Renal pelvis (tissue), 4 donors: ENCODE results near the gene GUCY2F. TPM values are rescaled to one million over a fixed set of nuclear protein-coding genes. Genes with fewer than 3 reads are reported as not detected.

Source experiments
- DNase-seq: peaks from one replicate; pipeline ENCODE4 v3.0.0-alpha.2; 2013
- polyA plus RNA-seq, 3 donors: library from polyadenylated mRNA; unstranded; fragments of 120-200 nt; gene quantifications; one replicate each; pipeline ENCODE4 v1.2.1, GENCODE V29; 2013; ENCODE audit not compliant: insufficient read length in 3 of 3

Gene GUCY2F
- polyA plus RNA-seq, 3 donors = 0.03 to 0.06 TPM; not detected in 1

DNA sequence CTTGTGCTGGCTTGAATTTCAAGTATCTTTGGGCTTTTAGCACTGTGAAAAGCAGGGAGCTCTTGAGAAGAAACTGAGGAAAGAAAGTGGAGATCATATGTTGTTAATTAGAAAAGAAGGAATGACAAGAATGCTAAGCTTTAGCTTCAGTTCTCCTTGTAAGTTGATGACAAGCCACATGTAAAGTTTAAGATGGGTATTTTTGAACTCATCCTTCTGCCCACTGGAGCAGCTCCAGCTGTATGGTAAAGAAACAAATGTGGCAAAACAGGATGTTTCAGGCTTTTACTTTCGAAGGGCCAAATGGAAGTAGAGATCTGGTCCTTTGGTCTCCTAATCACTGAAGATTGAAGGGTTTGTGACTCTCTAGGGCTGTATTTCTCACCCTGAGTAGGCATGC is 137.8 kb downstream of the GUCY2F start:
- DNase-seq = no peak

DNA sequence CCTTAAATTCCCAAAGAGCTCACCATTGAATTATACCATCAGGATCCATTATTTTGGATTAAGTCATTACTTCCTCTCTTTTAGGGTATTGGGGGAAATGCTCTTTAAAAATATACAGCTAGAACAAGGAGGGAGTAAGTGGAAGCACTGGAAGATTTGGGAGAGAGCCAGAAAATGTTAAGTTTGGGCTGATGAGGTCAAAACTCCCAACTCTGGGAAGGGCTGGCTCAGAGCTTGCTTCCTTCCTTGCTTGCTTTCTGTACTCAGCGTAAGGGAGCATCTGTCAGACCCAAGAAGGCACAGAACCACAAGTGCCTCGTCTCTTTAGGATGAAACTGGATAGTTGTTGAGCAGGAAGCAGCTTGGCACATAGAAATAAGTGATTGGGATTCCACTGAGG is 138.2 kb downstream of the GUCY2F start:
- no peak for DNase-seq

GRCh38 chrX:109336141-109336540 is 145.7 kb downstream of the GUCY2F start:
- no peak for DNase-seq

GRCh38 chrX:109327251-109327650 is 154.6 kb downstream of the GUCY2F start:
- no peak for DNase-seq

Other genes with a start within 250 kb of the GUCY2F start
- gene NXT2, start 54.8 kb upstream of the GUCY2F start, polyA plus RNA-seq = 10 to 100 TPM; 15.2 to 16.2 (median 15.6) TPM
- gene KCNE5, start 143.1 kb upstream of the GUCY2F start, polyA plus RNA-seq = 1 to 10 TPM; 2.6 to 6.5 (median 6.0) TPM